Astrocyte of the spinal cord (primary cell): ENCODE data around the gene SUN5.

Experiments used
- DNase-seq: peaks from one replicate; pipeline ENCODE4 v3.0.0; 2011; ENCODE audit warnings: low read depth, low spot score
- H3K4me3 ChIP-seq: 2 replicates; pipeline ENCODE4 v1.5.1; 2011; ENCODE audit warnings: low read depth, mild to moderate bottlenecking, low read length, moderate library complexity
- in situ Hi-C: cut with HindIII; loops from 2 replicates; pipeline ENCODE4 v1.10.0; 2017; ENCODE audit warnings: low sequenced_read_pairs
- TF ChIP-seq, protein P1 (sequence below): IDR thresholded peaks from 2 replicates; pipeline ENCODE4 v1.5.1; 2012; ENCODE audit warnings: low read depth, mild to moderate bottlenecking, low read length, inconsistent platforms

The SUN5 gene

DNA sequence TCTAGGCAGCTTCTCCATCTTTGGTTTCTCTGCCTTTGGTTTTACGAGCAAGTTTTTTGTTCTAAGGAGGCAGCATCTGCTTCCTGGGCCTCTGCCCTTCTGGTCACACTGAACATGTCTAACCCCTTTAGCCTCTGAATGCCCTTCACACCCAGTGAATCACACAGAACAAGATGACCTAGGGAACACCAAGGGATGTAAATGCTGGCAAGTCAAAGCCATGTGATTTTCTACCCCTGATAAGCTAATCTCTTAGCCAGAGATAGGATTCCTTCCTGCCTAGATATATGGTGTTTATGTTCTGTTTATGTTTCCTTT lies 20.0 kb upstream of the SUN5 start:
- H3K4me3 ChIP-seq: no peak overlapping the region
- in situ Hi-C loops: no loop called here
- no peak for DNase-seq
- TF ChIP-seq, protein P1, sequence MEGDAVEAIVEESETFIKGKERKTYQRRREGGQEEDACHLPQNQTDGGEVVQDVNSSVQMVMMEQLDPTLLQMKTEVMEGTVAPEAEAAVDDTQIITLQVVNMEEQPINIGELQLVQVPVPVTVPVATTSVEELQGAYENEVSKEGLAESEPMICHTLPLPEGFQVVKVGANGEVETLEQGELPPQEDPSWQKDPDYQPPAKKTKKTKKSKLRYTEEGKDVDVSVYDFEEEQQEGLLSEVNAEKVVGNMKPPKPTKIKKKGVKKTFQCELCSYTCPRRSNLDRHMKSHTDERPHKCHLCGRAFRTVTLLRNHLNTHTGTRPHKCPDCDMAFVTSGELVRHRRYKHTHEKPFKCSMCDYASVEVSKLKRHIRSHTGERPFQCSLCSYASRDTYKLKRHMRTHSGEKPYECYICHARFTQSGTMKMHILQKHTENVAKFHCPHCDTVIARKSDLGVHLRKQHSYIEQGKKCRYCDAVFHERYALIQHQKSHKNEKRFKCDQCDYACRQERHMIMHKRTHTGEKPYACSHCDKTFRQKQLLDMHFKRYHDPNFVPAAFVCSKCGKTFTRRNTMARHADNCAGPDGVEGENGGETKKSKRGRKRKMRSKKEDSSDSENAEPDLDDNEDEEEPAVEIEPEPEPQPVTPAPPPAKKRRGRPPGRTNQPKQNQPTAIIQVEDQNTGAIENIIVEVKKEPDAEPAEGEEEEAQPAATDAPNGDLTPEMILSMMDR: no peak

DNA sequence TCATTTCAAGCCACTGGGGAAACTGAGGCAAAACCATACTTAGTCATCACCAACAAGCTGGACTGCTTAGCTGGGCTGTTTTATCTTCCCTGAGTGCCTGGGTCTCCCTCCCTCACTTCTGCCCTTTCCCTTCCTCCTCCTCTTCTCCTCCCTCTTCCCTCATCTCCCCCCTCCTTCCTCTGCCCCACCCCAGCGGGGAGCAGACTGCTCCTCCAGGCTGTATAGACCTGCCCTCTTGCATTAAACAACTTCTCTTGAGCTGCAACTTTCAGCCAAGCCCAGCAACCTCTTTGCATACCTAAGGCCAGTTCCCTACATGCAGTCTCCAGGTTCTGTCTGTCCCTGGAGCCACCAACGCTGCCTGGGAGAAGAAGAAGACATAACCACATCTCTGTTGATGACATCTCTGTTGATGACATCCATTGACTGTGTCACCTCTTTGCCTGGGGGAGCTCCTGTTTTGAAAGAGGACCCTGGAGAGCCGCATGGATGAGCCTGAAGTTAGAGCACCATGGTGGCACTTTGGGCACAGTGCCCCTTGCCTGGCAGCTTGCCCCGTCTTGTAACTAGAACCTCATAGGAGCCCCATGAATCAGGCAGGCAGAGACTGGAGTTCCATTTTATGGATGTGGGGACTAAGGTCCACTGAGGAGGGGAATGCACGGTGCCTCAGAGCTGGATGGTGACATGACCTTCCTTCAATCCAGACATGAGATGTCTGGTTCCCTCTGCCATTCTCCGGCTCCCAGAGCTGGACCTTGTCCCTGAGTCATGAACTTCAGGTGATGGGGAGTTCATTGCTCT lies 19.4 kb upstream of the SUN5 start:
- no peak overlapping the region for H3K4me3 ChIP-seq
- TF ChIP-seq, protein P1: no peak
- DNase-seq: no peak
- in situ Hi-C loops: no loop called here

DNA sequence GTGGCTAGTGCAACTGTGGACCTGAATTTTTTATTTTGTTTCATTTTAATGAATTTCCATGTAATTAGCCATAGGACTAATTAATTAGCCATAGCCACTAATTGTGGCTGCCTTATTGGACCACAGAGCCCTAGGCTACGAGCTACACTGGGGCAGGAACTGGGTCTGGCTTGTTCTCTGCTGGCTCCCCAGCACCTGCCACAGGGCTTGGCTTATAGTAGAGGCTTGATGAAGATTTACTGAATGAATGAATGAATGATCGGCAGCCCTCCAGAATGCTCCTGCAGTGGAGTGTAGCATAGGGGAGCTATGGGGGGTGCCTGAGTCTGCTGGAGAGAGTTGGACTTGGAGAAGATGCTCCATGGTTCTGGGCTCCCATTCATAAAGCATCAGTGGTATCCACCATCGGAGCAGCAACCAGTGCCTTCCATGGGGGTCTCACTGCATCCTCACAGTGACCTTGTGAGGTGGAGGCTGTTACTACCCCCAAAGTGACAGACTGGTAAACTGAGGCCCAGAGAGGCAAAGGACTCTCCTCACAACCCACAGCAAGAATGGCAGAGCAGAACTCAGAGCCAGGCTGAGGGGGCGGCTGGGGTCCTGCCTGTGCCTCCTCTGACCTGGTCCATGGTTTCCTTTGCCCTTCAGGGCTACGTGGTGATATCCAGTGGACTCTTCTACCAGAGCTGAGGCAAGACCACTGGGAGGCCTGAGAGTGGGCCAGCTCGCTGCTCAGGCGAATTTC lies 18.6 kb upstream of the SUN5 start:
- in situ Hi-C loops: no loop called here
- TF ChIP-seq, protein P1: no peak
- H3K4me3 ChIP-seq: no peak overlapping the region
- no peak for DNase-seq

DNA sequence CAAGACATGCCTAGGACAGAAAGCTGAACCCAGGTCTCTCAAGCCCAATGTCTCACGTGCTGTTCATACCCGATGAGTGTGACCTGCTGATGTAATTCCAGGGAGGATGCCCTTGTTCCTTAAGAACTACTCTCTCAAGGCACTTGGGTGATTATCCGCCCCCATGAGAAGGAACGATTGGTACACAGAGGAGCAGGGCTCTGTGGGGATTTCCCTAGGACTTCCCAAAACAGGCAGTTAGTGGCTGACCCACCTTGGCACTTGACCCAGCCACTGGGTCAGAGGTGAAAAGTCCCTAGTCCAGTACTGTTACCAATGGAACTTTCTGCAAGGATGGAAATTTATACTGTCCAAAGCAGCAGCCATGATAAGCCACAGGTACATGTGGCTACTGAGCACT lies 18.1 kb upstream of the SUN5 start:
- in situ Hi-C loops: no loop called here

DNA sequence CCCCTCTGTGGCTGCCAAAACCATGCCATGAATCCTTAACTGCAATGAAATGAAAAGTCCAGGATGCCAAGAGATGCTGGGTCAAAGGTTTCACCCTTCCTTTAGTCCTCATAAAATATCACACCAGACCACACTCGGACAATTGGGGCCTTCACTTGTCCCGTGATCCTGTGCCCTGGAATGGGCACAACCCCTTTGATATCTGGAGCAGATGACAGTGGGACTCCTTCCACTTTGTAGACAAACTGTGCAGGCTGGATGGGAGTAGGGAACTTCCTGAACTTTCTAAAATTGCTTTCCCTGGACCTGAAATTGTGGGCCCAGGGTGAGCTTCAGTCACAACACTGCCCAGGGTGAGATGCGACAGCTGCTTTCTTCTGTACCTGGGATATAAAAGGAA lies 17.6 kb upstream of the SUN5 start:
- TF ChIP-seq, protein P1: no peak
- no peak for DNase-seq
- H3K4me3 ChIP-seq: no peak overlapping the region
- in situ Hi-C loops: no loop called here

More for the DNA sequence above, 18.1 kb upstream of the SUN5 start:
- DNase-seq: no peak
- no peak overlapping the region for H3K4me3 ChIP-seq
- TF ChIP-seq, protein P1: no peak

DNA sequence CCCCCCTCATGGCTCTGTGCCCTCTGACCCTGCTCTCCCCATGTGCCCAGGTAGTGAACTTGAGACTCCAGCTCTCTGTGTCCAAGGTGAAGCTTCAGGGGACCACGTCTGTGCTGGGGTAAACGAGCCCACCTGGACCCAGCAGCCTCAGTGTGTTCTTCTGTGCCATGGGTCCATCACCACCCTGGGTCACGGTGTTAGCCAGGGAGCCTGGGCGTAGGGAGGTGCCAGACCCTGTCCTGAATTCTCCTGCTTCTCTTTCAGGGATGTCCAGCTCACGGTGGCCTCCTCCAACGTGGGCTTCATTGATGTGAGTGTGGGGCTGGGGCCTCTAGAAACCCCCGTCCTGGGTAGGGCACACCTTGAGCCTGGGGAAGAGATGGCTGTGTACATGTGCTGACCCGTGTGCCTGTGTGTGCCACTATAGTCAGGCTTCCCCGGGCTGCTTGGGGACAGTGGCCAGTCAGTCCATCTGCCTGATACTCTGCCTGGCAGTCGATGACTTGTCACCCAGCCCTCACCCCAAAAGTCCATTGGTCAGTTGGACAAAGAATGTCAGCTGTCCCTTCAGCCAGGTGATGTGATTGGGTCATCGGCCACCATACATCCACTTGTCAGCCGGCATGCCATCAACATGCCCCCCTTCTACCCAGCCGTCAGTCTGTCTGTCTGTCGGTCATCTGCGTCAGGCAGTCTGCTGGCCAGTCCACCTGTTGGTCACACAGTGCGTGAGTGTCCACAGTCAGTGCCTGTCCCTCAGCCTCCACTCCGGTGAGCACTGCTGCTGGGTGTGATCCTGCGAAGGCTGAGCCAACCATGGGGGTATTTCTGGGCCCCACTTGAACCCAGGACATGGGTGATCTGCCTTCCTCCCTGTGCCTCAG lies 16.3 kb upstream of the SUN5 start:
- TF ChIP-seq, protein P1: no peak
- in situ Hi-C loops: no loop called here
- no peak for DNase-seq
- H3K4me3 ChIP-seq: no peak overlapping the region
